Neuron (in vitro differentiated cells): Measurements from ENCODE around the gene SMIM24.

Source experiments
- H2AFZ ChIP-seq: one replicate; pipeline ENCODE4 v1.6.1; 2013; ENCODE audit warnings: low read depth, mild to moderate bottlenecking, inconsistent platforms, low read length, moderate library complexity
- H3K27me3 ChIP-seq: one replicate; pipeline ENCODE4 v1.6.1; 2013; ENCODE audit warnings: low read length; ENCODE audit not compliant: insufficient read depth
- H3K36me3 ChIP-seq: one replicate; pipeline ENCODE4 v1.6.1; 2013; ENCODE audit warnings: low read length; ENCODE audit not compliant: insufficient read depth
- H3K4me1 ChIP-seq: one replicate; pipeline ENCODE4 v1.6.1; 2013; ENCODE audit warnings: low read length; ENCODE audit not compliant: insufficient read depth
- H3K4me3 ChIP-seq: 2 replicates; pipeline ENCODE4 v1.5.1; 2013; ENCODE audit warnings: mild to moderate bottlenecking, low read length, moderate library complexity
- H3K9me3 ChIP-seq: one replicate; pipeline ENCODE4 v1.6.1; 2013; ENCODE audit warnings: low read length

SMIM24 gene

GRCh38 chr19:3520166-3521103, 40.1 kb upstream of the SMIM24 start:
- H3K9me3 ChIP-seq: no peaks in the 10 kb centered on the region
- no peak overlapping the region for H3K4me3 ChIP-seq
- peaks cover 56% of the 10 kb centered on the region for H3K36me3 ChIP-seq
- no peak overlapping the region for H2AFZ ChIP-seq
- no peaks in the 10 kb centered on the region for H3K4me1 ChIP-seq
- no peaks in the 10 kb centered on the region for H3K27me3 ChIP-seq

- no peak overlapping the region for H3K4me3 ChIP-seq
- H3K27me3 ChIP-seq: no peaks in the 10 kb centered on the region
- H3K36me3 ChIP-seq: peaks cover 45% of the 10 kb centered on the region
- H3K9me3 ChIP-seq: no peaks in the 10 kb centered on the region
- H3K4me1 ChIP-seq: no peaks in the 10 kb centered on the region
- no peak overlapping the region for H2AFZ ChIP-seq
These were observed 38.8 kb upstream of the SMIM24 start for GRCh38 chr19:3519126-3519525.

- no peak overlapping the region for H3K4me3 ChIP-seq
- H3K4me1 ChIP-seq: no peaks in the 10 kb centered on the region
- no peaks in the 10 kb centered on the region for H3K27me3 ChIP-seq
- no peaks in the 10 kb centered on the region for H3K9me3 ChIP-seq
- no peak overlapping the region for H2AFZ ChIP-seq
- peaks cover 44% of the 10 kb centered on the region for H3K36me3 ChIP-seq
These were observed 38.3 kb upstream of the SMIM24 start for GRCh38 chr19:3518659-3519058.

GRCh38 chr19:3518255-3518654, 37.9 kb upstream of the SMIM24 start:
- H2AFZ ChIP-seq: no peak overlapping the region
- H3K27me3 ChIP-seq: no peaks in the 10 kb centered on the region
- H3K9me3 ChIP-seq: no peaks in the 10 kb centered on the region
- H3K4me1 ChIP-seq: no peaks in the 10 kb centered on the region
- peaks cover 43% of the 10 kb centered on the region for H3K36me3 ChIP-seq
- H3K4me3 ChIP-seq: no peak overlapping the region

- H3K27me3 ChIP-seq: no peaks in the 10 kb centered on the region
- H2AFZ ChIP-seq: no peak overlapping the region
- H3K36me3 ChIP-seq: peaks cover 43% of the 10 kb centered on the region
- no peaks in the 10 kb centered on the region for H3K4me1 ChIP-seq
- H3K9me3 ChIP-seq: no peaks in the 10 kb centered on the region
- no peak overlapping the region for H3K4me3 ChIP-seq
These were observed 37.3 kb upstream of the SMIM24 start for GRCh38 chr19:3517638-3518037.

GRCh38 chr19:3516675-3517207, 36.4 kb upstream of the SMIM24 start:
- H3K27me3 ChIP-seq: no peaks in the 10 kb centered on the region
- no peaks in the 10 kb centered on the region for H3K9me3 ChIP-seq
- peaks cover 41% of the 10 kb centered on the region for H3K36me3 ChIP-seq
- no peak overlapping the region for H2AFZ ChIP-seq
- H3K4me1 ChIP-seq: no peaks in the 10 kb centered on the region
- H3K4me3 ChIP-seq: no peak overlapping the region

- peaks cover 41% of the 10 kb centered on the region for H3K36me3 ChIP-seq
- no peak overlapping the region for H2AFZ ChIP-seq
- H3K9me3 ChIP-seq: no peaks in the 10 kb centered on the region
- H3K27me3 ChIP-seq: no peaks in the 10 kb centered on the region
- no peaks in the 10 kb centered on the region for H3K4me1 ChIP-seq
- H3K4me3 ChIP-seq: no peak overlapping the region
These were observed 35.6 kb upstream of the SMIM24 start for GRCh38 chr19:3515891-3516422.

- Histone ChIP-seq H3K27me3 (no peaks in the 10 kb centered on the region), H3K4me1 (no peaks in the 10 kb centered on the region), H3K4me3 (no peak overlapping the region), H3K36me3 (peaks cover 45% of the 10 kb centered on the region), H3K9me3 (no peaks in the 10 kb centered on the region), H2AFZ (no peak overlapping the region)
These were observed 34.6 kb upstream of the SMIM24 start for GRCh38 chr19:3514930-3515329.

- Histone ChIP-seq H2AFZ (no peak overlapping the region), H3K9me3 (no peaks in the 10 kb centered on the region), H3K36me3 (peaks cover 44% of the 10 kb centered on the region), H3K27me3 (no peaks in the 10 kb centered on the region), H3K4me1 (no peaks in the 10 kb centered on the region), H3K4me3 (no peak overlapping the region)
These were observed 33.2 kb upstream of the SMIM24 start for GRCh38 chr19:3513229-3514140.

- Histone ChIP-seq H2AFZ (no peak overlapping the region), H3K27me3 (no peaks in the 10 kb centered on the region), H3K36me3 (peaks cover 44% of the 10 kb centered on the region), H3K4me3 (no peak overlapping the region), H3K4me1 (peaks cover 2% of the 10 kb centered on the region), H3K9me3 (no peaks in the 10 kb centered on the region)
These were observed 32.4 kb upstream of the SMIM24 start for GRCh38 chr19:3512562-3513228.

- peaks cover 41% of the 10 kb centered on the region for H3K36me3 ChIP-seq
- H3K9me3 ChIP-seq: no peaks in the 10 kb centered on the region
- no peak overlapping the region for H2AFZ ChIP-seq
- peaks cover 8% of the 10 kb centered on the region for H3K4me1 ChIP-seq
- H3K27me3 ChIP-seq: no peaks in the 10 kb centered on the region
- no peak overlapping the region for H3K4me3 ChIP-seq
These were observed 31.4 kb upstream of the SMIM24 start for GRCh38 chr19:3511506-3512251.

GRCh38 chr19:3510727-3511126, 30.4 kb upstream of the SMIM24 start:
- H3K4me3 ChIP-seq: no peak overlapping the region
- peaks cover 39% of the 10 kb centered on the region for H3K36me3 ChIP-seq
- no peaks in the 10 kb centered on the region for H3K9me3 ChIP-seq
- no peak overlapping the region for H2AFZ ChIP-seq
- peaks cover 8% of the 10 kb centered on the region for H3K4me1 ChIP-seq
- H3K27me3 ChIP-seq: no peaks in the 10 kb centered on the region
